Measurements from ENCODE around the gene RUFY4.
"Not testable (repeated sequence)": the region's sequence is repeated elsewhere in the genome, so short reads cannot be mapped to it uniquely, and the experiment has no call there.

The RUFY4 gene

GRCh38 chr2:218089259-218089658, 20.2 kb downstream of the RUFY4 start:
- DNase-seq, result no peak

GRCh38 chr2:218091746-218092145, 22.7 kb downstream of the RUFY4 start:
- DNase-seq, result no peak

DNA sequence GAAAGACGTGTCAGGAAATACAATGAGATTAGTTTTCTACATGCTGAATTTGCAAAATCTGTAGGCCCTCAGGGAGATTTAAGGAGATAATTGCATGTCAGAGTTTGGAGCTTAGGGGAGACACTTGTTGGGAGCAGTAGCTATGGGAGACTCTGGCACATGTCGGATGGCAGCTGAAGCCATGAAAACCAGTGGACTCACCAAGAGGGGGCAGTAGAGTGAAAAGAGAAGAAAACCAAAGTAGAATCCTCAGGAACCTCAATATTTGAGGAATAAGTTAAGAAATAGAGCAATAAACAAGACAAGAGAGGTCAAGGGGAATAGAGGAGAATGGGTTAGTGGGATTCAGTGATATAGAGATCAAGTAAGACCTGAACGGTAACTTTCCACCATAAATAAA, 24.8 kb downstream of the RUFY4 start:
- no peak for DNase-seq

- DNase-seq, result no peak
Measured at GRCh38 chr2:218095853-218096252, 26.8 kb downstream of the RUFY4 start.

GRCh38 chr2:218097975-218098374, 28.9 kb downstream of the RUFY4 start:
- no peak for DNase-seq

- not testable (repeated sequence) for DNase-seq
Measured at GRCh38 chr2:218108834-218109233, 39.8 kb downstream of the RUFY4 start.

DNA sequence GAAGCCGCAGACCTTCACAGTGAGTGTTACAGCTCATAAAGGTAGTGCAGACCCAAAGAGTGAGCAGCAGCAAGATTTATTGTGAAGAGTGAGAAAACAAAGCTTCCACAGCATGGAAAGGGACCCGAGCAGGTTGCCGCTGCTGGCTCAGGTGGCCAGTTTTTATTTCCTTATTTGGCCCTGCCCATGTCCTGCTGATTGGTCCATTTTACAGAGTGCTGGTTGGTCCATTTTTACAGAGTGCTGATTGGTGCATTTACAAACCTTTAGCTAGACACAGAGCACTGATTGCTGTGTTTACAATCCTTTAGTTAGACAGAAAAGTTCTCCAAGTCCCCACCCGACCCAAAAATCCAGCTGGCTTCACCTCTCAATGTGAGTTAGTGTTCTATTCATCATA, 52.7 kb downstream of the RUFY4 start:
- DNase-seq, result not testable (repeated sequence)

- not testable (repeated sequence) for DNase-seq
Measured at GRCh38 chr2:218122286-218122685, 53.2 kb downstream of the RUFY4 start.

- no peak for DNase-seq
Measured at GRCh38 chr2:218123986-218124385, 54.9 kb downstream of the RUFY4 start.

- no peak for DNase-seq
Measured at GRCh38 chr2:218125095-218125494, 56.0 kb downstream of the RUFY4 start.

DNA sequence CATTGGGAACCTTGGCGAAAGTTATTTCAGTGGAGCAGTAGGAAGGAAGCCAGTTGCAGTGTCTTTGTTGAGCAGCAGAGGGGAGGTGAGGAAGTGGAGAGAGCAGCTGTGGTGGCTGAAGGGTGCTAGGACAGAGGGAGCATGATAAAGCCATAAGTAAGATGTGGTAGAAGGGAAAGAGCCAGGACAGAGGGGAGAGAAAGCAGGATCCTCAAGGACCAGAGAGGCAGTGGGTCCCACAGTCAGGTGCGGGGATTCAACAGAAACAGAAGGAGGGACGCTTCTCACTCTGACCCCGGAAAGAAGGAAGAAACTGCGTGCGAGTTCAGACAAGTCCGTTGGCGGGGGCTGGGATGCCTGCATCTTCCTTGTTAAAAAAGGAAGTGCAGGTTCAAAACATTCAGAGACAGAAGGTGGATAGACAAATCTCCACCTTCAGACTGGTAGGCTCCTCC, 56.6 kb downstream of the RUFY4 start, which contains the start of gene CXCR2:
CXCR2 (plus strand) TSS at position 403 of the 455 bp plus-strand sequence. CDS start 8,774 bp downstream, outside the sequence.
- no peak for DNase-seq

DNA sequence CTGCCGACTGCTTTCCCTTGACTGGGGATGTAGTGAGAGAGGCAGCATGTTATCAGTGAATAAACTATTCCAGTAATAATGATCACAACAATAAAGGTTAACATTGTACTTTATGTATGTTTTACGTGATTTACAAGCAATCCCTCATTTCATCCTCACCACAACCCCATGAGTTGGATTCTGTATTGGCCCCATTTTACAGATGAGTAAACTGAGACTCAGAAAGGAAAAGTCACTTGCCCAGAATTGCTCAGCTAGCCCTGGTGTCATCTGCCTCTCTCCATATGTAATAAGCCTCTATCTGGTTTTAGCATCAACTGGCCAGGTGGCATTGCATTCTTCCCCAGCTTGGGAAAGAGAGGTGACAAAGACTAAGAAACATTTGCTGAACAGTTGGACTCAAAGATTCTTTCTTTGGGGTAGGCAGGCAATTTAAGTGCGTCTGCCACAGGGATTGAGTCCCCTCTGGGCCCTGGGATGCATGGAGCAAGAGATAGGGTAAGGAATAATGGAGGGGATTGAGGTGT, 58.9 kb downstream of the RUFY4 start:
- no peak for DNase-seq

- no peak for DNase-seq
Measured at GRCh38 chr2:218128781-218129457, 59.9 kb downstream of the RUFY4 start.

GRCh38 chr2:218129458-218130135, 60.5 kb downstream of the RUFY4 start:
- no peak for DNase-seq

DNA sequence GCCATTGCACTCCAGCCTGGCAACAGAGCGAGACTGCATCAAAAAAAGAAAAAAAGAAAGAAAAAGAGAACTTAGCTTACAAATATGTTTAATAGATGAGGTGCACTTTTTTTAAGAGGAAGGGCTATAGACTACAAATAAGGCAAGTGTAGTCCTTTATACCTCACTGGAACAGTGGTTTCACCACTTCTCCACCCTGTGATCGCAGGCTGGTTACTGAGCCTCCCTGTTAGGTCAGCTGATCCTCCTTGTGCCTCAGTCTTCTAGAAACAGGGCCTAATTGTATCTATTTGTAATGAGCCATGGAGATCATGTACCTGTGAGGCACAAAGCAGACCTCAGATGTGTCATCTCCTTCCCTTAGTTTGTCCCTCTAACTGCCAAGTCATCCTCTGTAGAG, 61.3 kb downstream of the RUFY4 start:
- no peak for DNase-seq

GRCh38 chr2:218130822-218131221, 61.8 kb downstream of the RUFY4 start:
- DNase-seq, result no peak

GRCh38 chr2:218137514-218137913, 68.5 kb downstream of the RUFY4 start:
- no peak for DNase-seq

GRCh38 chr2:218138047-218138446, 69.0 kb downstream of the RUFY4 start:
- DNase-seq, result no peak

Data from activated CD4-positive, alpha-beta T cell treated with anti-CD3 and anti-CD28 coated beads, Interleukin-2, amount 50 U/mL, for 1 hour (primary cell).